NCI-H446 treated with DMSO at 0.1 percent for 48 hours (cell line): ENCODE results near the gene INTS13.
A peak's percentile ranks its signal among the peaks of the same experiment; 100 is the strongest.
"Not testable (repeated sequence)": the region's sequence is repeated elsewhere in the genome, so short reads cannot be mapped to it uniquely, and the experiment has no call there.

ENCODE experiments used
- DNase-seq: peaks from one replicate; lab custom pipeline; 2025; lab: John Stamatoyannopoulos, UW

INTS13 gene

DNA sequence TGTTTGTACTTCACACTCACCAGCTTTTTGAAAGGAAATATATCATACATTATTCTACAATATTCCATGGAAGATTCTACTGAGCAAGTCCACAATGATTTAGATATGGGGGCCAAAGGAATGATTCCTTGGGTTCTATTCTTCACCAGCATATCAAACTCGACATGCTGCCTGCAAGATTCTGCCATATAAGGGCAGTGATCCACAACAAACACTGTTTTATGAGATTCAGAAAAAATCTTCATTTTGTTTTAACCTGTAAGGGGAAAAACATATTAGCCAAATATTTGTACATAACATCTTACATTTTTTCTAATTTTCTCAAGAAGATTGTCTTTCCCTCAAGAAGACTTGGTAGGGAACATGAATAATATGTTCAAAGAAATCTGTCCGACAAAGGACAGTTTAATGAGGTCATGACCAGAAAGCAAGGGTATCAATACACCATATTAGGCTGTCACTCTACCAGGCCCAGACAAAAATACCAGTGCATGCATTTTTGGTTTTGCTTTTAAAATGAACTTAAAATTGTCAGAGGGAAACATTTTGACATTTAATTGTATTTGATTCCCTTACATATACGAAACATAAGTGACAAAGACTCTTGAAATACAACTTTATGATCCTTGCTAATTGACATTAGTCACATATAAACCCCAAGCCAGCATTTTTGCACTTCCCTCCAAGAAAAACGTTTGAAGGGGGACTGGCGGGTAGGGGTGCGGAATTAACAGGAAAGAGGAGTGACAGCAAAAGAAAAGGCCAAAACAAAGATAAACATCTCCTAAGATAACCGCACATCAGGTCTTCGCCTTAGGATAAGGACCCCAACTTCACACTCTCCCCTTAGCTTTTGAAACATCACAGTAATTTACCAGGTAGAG, 980 bp downstream of the INTS13 start:
- DNase-seq: no peak

DNA sequence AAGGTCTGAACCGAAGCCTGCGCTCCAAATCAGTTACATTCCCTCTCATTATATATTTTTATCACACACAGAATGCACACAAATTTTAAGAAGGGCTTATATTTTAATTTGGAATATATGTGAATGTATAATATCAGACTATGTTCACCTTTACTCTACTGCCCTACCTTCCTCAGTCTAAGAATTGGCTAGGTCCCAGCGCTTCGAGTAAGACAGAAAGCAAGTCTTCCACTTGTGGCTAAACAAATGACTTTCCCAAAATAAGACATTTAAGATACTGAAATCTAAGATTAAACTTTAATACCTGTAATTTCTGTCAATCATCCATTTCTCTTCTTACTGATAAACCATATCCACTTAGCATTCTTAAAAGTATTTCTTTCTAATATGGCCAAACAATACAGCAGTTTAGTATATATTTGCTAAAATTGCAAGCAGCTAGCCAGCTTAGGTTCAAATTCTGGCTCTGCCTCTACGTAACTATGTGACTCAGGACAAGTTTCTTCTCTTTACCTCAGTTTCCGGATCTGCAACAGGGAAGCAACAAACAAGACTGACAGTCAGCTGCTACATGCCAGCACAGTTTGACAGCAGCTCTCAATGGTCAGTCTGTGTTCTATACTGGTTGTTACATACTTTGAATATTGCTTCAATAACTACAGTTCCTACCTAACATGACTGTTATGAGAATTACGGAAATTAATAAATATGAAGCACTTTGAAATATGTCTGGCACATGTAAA, 2.0 kb downstream of the INTS13 start:
- DNase-seq: no peak

DNA sequence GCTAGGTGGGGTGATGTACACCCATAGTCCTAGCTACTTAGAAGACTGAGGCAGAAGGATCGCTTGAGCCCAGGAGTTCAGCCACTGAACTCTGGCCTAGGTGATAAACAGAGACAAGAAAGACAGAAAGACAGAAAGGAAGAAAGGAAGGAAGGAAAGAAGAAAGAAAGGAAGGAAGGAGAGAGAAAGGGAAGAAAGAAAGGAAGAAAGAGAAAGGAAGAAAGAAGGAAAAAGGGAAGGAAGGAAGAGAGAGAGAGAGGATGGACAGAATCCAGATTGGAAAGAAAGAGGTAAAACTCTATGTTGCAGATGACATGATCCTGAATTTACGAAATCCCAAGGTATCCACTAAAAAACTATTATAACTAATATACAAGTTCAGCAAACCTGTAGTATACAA, 8.2 kb downstream of the INTS13 start:
- DNase-seq: no peak

DNA sequence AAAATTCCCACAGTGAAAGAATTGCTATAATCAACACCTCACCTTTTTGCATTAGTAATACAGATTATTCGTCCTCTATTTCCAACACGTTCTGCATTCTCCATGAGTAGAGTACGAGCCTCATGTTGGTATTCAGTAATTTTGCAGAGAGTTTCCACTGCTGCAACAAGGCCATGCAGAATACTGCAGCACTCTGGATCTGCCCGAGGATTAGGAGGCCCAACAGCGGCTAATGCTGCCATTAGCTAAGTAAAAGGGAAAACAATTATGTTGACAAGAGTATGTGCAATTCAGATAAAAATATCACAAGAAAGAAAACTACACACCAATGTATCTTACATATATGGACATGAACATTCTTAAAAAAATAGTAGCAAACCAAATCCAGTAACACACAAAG, 9.1 kb downstream of the INTS13 start:
- DNase-seq: no peak

DNA sequence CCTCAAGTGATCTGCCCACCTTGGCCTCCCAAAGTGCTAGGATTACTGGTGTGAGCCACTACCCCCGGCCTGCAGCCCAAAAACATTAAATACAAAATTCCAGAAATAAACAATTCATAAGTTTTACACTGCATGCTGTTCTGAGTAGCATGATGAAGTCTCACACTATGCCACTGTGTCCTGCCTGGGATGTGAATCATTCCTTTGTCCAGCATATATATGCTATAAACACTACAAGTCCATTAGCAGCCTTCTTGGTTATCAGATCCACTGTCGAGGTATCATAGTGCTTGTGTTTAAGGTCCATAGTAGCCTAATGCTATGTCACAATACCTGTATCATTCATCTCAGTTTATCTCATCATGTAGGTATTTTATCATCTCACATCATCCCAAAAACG, 15.9 kb downstream of the INTS13 start:
- DNase-seq: no peak

DNA sequence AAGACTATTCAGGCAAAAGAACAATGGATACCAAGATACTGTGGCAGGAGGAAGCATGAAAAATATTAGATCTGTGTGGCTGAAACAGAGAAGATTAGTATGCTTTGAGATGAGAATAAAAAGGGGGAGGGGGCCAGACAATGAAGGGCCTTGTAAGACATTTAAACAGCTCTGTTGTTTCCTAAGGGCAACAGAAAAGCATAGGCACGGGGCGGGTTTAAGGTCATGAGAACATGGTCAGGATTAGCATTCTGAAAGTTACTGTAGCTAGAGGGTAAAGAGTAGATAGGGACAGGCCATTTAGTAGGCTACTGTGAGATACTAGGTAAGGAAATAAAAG, 18.6 kb downstream of the INTS13 start:
- DNase-seq: no peak

DNA sequence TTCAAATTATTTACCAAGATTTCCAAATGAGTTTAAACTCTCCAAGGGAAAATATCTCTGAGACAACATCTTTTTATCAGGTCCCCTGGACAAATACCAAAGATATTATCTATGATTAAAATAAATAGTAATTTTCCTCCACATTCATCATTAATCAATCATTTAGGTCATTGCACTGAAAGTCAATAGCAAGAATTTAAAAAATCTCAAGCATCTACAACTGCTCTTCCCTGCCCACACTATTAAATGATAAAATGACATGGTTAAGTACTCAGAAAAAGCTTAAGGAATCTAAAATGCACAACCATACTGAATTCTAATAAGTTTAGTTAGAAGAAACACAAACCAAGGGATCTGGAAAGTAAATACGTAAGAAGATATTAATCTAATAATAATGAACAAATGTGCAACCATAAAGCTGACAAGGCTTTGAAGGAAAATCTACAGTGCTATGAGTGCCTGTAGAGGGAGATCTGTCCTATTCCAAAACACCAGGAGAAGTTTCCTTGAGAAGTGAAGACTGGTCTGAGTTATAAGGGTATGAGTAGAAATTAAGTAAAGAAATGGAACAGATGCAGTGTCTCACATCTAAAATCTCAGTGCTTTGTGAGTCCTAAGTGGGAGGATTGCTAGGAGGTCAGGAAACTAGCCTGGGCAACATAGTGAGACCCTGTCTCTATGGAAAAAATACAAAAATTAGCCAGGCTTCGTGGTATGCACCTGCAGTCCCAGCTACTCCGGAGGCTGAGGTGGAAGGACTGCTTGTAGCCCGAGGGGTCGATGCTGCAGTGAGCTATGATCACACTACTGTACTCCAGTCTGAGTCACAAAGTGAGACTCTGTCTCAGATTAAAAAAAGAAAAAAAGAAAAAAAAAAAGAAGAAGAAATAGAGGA, 19.2 kb downstream of the INTS13 start:
- DNase-seq: no peak

DNA sequence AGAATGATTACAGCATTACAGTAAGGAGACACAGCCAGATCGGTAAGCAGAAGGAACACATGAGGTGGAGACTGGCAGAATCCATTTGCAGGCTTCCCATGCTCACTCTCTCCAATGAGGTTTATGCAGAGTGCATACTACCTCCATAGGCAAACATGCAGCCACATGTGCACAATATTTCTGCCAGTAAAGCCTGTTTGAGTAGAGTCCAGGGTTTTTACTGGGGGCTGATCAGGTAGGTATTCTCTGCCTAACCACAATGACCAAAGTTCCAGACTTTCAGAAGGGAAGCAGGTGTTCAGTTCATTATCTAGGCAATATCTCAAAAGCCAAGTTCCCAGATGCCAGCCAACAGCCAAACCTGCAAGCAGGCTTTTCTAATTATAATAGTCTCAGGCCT, 31.1 kb downstream of the INTS13 start:
- no peak for DNase-seq

DNA sequence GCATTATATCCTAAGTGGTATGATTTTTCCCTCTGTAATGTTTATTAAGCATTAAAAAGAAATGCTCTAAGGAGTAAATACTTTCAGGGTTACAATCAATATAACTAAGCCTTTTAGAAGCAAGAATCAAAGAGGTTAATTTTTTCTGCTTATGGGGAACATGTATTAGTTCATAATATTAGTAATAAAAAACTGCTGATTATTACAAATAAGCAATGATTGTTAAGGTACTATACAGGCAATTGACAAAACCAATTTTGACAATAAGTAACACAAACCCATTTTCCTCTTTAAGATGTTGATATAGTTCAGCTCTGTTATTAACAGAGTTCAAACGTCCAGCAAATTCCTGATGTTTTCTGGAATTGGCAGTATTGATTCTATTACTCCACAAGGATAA, 31.8 kb downstream of the INTS13 start:
- no peak for DNase-seq

DNA sequence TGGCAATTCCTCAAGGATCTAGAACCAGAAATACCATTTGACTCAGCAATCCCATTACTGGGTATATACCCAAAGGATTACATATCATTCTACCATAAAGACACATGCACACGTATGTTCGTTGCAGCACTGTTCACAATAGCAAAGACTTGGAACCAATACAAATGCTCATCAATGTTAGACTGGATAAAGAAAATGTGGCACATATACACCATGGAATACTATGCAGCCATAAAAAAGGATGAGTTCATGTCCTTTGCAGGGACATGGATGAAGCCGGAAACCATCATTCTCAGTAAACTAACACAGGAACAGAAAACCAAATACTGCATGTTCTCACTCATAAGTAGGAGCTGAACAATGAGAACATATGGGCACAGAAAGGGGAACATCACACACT, 34.4 kb downstream of the INTS13 start:
- DNase-seq: not testable (repeated sequence)

DNA sequence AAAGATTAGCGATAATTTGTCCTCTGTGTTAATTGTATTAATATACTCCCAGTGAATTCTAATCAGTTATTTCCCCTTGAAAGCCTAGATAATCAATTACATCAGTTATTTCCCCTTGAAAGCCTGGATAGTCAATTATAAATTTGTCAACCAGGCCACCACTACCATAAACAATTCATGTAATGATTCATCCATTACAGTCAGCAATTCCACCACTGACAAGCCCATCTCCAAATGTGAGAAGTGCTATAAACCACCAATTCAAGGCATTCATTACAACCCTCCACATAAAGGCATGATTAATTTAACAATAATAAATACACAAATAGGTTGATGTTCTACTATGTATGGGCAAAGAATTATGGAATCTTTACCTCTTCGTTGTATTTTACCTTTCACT, 40.9 kb downstream of the INTS13 start:
- DNase-seq: no peak

DNA sequence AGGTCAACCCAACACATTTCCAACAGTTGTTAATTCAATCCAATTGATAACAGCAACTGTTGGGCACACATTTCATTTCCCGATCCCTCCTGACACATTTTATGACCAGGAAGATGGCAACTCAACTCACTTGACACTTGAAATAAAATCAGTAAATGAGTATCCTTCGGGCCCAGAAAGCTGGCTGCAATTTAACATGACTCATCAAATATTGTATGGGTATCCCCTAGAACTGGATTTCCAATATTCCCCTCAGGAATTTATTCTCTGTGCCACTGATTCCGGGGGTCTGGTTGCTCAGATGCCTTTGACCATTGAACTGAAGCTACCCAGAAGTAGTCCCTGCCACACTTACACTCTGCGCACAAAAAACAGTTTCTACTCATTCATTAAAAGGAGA, 42.1 kb downstream of the INTS13 start:
- DNase-seq: no peak

DNA sequence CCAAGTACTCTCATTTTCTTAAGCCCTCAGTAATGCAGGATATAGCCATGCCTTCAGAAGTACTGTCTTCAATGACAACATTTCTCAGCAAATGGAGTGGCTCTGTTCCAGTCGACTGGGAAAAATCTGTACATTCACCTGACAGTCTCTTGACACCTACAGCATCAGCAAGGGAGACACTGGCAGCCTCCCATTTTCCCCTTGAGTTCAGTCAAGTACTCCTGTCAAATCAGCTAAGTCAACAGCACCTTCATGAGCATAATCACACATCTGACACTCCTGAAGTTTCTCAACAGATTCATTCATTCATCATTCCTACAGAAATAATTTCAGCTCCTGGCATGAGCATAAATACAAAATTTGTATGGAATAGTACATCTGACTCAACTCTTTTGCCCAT, 46.1 kb downstream of the INTS13 start:
- no peak for DNase-seq

DNA sequence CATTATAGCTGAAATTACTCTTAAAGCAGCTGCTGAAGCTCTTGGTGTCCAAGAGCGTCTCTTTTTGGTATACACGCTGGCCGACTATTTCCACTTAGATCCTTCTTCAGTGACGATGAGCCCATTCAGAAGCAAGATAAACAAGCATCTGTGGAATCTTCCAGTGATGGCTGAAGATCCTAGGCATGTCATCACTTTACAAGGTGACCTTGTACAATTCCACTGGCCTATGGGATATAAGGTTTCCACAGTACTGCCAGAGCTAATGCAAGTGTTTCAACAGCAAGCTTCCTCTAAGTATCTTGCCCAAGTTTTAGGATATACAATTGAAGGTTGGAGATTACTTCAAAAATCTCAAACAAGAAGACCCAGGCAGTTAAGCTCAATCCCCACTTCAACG, 47.0 kb downstream of the INTS13 start:
- DNase-seq: no peak

DNA sequence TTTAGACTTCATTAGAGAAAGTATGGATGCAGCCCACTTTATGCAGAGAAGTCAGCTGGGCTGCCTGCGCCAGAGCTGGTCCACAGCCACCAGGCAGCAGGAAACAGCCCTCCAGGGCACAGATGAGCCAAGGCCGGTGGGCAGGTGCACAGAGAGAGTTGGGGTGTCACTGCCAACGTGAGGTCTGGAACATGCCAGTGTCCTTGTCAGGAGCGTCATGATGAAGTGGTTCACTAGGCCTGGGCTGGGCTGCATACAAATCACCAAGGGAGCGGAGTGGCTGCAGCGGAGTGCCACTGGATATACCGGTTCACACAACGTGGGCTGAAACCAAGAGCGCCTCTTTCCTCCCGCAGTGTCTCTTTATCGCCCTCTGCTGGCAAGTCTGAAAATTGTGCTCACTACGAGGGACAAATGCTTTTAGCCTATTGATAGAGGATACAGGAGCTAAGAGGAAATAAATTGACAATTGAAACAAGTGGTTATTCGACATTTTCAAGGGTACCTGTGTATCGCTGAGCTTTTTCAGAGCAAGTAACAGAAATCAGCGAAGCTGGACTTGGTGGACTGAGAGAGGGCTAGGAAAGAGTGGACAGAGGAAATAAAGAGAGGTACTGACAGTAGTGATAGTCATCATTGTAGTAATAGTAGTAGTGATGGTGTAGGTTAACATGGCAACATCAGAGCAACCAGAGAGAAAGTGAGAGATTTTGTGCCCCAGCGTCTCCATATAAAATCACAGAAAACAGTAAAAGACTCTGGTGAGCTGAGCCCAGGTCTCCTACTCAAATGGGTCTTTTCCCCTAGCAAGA, 52.8 kb downstream of the INTS13 start:
- peak; percentile 54 for DNase-seq

DNA sequence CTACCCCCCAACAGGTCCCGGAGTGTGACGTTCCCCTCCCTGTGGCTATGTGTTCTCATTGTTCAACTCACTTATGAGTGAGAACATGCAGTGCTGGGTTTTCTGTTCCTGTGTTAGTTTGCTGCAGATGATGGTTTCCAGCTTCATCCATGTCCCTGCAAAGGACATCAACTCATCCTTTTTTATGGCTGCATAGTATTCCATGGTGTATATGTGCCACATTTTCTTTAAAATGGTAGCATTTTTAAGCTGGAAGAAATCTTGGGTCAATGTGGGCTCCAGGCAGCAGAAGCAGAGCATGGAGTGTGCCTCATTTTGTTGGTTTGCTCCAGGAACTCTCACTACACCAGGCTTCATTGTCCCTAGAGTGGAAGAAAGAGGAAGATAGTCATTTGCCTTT, 57.2 kb downstream of the INTS13 start:
- no peak for DNase-seq

DNA sequence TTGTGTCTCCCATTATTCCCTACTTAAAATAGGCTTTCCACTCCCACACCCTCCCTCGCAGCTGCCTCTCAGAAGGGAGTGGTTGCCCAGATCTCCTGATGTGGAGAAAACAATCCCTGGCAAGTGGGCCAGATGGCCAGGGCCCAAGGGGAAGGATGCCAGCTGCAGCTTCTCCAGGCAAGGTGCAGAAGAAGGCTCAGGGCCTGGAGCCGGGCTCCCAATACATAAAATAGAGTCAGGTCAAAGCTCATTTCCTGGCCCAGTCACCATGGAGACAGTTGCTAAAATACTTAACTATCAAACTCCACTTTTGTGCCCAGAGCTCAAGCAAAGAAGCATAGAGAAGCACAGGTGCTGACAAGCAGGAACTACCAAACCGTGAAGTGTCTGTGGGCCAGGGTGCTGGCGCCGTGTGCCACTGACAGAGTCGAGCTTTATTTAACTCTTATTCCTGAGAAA, 59.1 kb downstream of the INTS13 start:
- DNase-seq: peak; percentile 71

DNA sequence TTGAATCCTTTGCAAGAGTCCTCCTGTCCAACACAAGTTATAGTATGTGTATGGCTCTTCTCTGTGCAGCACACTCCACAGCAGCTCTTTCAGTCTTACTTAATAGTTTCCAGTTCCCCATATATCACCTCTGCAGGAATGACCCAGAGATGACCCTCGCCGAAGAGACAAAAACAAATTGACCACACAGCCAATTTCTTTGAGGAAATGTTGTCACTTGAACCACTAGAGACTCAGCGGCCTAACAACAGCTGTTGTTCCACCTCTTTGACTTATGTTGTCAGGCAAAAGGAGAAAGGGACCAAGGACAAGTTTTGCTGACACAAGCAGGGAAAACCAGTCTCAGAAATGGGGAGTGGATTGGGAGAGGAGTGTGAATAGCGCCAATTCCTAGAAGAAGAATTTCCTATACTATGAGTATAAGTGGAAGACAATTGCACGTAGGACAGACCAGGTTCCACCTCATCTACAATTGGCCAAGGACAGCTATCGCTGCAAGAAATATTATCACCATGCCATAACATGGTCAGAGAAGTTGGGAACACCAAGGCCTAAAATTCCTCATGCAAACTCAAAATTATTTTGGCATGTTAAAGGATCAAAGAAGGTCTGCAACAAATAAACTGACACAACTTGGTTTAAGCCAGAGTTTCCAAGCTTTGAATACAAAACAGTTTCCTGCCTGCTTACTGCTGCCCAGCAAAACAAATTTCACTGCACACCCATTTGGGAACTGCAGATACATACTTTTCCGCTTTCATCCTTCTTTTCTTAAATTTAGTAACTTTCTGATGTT, 63.1 kb downstream of the INTS13 start:
- no peak for DNase-seq

DNA sequence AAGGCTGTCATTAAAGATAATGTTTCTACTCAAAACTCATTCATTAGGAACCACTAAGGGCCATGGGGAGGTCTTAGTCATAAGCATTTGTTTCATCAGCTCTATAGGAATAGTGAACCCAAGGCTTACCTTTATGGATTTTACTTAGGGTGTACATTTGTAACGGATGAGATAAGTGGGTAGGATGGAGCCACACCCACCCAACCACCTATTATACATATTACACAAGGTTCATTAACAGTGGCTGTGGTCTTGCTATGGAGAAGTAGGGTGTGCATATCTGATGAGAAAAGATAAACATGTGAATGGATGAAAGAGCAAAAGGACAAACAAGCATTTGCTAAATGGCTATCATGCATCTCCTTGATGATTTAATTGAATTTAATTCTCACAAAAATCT, 65.2 kb downstream of the INTS13 start:
- DNase-seq: no peak

DNA sequence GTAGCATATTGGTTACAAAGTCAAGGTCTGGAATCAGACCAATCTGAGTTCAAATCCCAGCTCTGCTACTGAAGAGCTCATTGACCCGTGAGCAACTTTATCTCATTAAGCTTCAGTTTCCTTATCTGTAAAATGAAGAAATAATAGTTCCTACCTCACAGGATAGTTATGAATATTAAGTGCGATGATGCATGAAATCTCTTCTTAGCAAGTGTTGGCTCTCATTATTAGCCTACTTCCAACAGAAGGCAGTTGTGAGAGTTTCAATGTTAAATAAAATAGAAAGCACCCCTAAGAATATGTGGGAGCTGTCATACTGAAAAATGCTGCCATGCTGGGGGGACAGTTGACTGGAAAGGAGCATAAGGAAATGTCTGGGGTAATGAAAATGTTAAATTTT, 65.8 kb downstream of the INTS13 start:
- no peak for DNase-seq
